Measurements from ENCODE around the gene MRAS. TPM values are rescaled to one million over a fixed set of nuclear protein-coding genes. Genes with fewer than 3 reads are reported as not detected.

Gene MRAS
- total and polyA plus RNA-seq, 2 of the 13 experiments (the other 11 are each of a cell fraction or from before 2014, with no cell fraction given) = 8.8 to 36.2 TPM

DNA sequence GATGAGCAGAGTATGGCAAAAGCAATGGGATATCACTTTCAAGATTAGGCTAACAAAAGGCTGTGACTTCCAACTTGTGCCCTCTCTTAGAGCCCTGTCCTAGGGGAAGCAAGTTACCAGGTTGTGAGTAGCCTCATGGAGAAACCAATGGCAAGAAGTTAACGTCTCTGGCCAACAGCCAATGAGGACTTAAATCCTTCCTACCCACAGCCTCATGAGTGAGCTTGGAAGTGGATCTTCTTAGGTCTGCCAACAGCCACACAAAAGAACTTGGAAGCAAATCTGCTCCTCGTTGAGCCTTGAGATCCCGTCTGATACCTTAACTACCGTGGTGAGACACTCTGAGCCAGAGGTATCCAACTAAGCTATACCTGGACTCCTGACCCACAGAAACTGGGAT is 24.4 kb upstream of the MRAS start (continued):
- TF ChIP-seq, protein P1, sequence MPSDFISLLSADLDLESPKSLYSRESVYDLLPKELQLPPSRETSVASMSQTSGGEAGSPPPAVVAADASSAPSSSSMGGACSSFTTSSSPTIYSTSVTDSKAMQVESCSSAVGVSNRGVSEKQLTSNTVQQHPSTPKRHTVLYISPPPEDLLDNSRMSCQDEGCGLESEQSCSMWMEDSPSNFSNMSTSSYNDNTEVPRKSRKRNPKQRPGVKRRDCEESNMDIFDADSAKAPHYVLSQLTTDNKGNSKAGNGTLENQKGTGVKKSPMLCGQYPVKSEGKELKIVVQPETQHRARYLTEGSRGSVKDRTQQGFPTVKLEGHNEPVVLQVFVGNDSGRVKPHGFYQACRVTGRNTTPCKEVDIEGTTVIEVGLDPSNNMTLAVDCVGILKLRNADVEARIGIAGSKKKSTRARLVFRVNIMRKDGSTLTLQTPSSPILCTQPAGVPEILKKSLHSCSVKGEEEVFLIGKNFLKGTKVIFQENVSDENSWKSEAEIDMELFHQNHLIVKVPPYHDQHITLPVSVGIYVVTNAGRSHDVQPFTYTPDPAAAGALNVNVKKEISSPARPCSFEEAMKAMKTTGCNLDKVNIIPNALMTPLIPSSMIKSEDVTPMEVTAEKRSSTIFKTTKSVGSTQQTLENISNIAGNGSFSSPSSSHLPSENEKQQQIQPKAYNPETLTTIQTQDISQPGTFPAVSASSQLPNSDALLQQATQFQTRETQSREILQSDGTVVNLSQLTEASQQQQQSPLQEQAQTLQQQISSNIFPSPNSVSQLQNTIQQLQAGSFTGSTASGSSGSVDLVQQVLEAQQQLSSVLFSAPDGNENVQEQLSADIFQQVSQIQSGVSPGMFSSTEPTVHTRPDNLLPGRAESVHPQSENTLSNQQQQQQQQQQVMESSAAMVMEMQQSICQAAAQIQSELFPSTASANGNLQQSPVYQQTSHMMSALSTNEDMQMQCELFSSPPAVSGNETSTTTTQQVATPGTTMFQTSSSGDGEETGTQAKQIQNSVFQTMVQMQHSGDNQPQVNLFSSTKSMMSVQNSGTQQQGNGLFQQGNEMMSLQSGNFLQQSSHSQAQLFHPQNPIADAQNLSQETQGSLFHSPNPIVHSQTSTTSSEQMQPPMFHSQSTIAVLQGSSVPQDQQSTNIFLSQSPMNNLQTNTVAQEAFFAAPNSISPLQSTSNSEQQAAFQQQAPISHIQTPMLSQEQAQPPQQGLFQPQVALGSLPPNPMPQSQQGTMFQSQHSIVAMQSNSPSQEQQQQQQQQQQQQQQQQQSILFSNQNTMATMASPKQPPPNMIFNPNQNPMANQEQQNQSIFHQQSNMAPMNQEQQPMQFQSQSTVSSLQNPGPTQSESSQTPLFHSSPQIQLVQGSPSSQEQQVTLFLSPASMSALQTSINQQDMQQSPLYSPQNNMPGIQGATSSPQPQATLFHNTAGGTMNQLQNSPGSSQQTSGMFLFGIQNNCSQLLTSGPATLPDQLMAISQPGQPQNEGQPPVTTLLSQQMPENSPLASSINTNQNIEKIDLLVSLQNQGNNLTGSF (CRISPR knock-in tag; IDR thresholded peaks at IDR 0.05) = no peak

DNA sequence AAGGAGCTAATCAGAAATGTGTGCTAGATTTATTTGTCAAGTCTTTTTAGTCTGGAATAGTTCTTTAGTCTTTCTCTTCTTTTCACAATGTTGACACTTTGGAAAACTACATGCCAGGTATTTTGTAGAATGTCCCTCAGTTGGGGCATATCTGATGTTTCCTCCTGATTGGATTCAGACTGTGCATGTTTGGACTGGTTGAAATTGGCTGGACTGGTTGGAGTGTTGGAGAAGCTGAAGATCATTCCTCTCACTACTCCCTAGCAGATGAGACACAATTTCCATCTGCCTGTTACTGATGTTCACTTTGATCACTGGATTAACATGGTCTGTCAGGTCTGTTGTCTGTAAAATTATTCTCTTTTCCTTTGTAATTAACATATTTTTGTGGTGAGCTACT is 22.4 kb upstream of the MRAS start:
- H2AFZ ChIP-seq (ENCODE audit: low read length) = no peak overlapping the region
- no peak overlapping the region for H3K27ac ChIP-seq (ENCODE audit: extremely low read length, insufficient read depth, low read length)
- DNase-seq (ENCODE audit: low spot score) (no peak), FAIRE-seq (no peak), ATAC-seq (no peak)
- no peaks in the 10 kb centered on the region for H4K20me1 ChIP-seq (ENCODE audit: insufficient read depth, low read length)
- H3K9ac ChIP-seq (ENCODE audit: insufficient read depth, low read depth, low read length) = no peak overlapping the region
- BruUV-seq (replicated peaks) = no TSS peak
- H3K4me2 ChIP-seq (ENCODE audit: low read depth, low read length) = no peak overlapping the region
- CTCF ChIA-PET (ENCODE audit: low intra/inter-chr PET ratio, low total read pairs) = no interaction called here
- H3K27me3 ChIP-seq (ENCODE audit: control insufficient read depth in 1 of 2, insufficient read depth in 2 of 2, low read length in 2 of 2) = peaks cover 1 to 12% of the 10 kb centered on the region in 2 experiments; a peak in 1 of 5 replicates
- no peaks in the 10 kb centered on the region for H3K9me3 ChIP-seq (ENCODE audit: low read length)
- no peak overlapping the region for H3K4me3 ChIP-seq (replicated peaks in 1 of 3; ENCODE audit: insufficient read depth in 1 of 3, low read depth in 2 of 3, low read length in 3 of 3)
- no peaks in the 10 kb centered on the region for H3K79me2 ChIP-seq (ENCODE audit: insufficient read depth, low read length)
- H3K36me3 ChIP-seq (replicated peaks in 1 of 2; ENCODE audit: control insufficient read depth in 1 of 2, insufficient read depth in 2 of 2, low read length in 2 of 2) = no peaks in the 10 kb centered on the region
- H3K4me1 ChIP-seq (ENCODE audit: insufficient read depth, low read length) = peaks cover 14% of the 10 kb centered on the region
- POLR2A ChIA-PET = no interaction called here
- in situ Hi-C loops (cut with HindIII; ENCODE audit: extremely low pct_ligation_motif_present, low pct_unique_long_range_greater_than_20kb) = loop anchor here (10.0 kb wide), 1 partner anchor 141 kb away; the partner anchor contains the start of gene ARMC8
- intact Hi-C loops (cut with micrococcal nuclease; ENCODE audit: unreplicated experiment) = loop anchor here (5.0 kb wide), 1 partner anchor 59 kb away; no protein-coding TSS in a partner anchor
- TF ChIP-seq, protein P2, sequence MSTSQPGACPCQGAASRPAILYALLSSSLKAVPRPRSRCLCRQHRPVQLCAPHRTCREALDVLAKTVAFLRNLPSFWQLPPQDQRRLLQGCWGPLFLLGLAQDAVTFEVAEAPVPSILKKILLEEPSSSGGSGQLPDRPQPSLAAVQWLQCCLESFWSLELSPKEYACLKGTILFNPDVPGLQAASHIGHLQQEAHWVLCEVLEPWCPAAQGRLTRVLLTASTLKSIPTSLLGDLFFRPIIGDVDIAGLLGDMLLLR (CRISPR knock-in tag; IDR thresholded peaks at IDR 0.05) = no peak
- TF ChIP-seq SMC3 (IDR thresholded peaks at IDR 0.05; ENCODE audit: low read length) = no peak
- no peak for TF ChIP-seq ZNF790 (CRISPR knock-in tag; IDR thresholded peaks at IDR 0.05; ENCODE audit: borderline replicate concordance)
- TF ChIP-seq SIX4 (CRISPR knock-in tag; IDR thresholded peaks at IDR 0.05) = no peak
- TF ChIP-seq GLI4 (CRISPR knock-in tag; IDR thresholded peaks at IDR 0.05; ENCODE audit: borderline replicate concordance) = no peak
- no peak for TF ChIP-seq KLF16 (CRISPR knock-in tag; IDR thresholded peaks at IDR 0.05)
- no peak for TF ChIP-seq ZNF350 (CRISPR knock-in tag; IDR thresholded peaks at IDR 0.05; ENCODE audit: borderline replicate concordance, low read depth)
- TF ChIP-seq MXI1 (IDR thresholded peaks at IDR 0.05; ENCODE audit: borderline replicate concordance, low read depth, low read length) = no peak
- TF ChIP-seq ZNF709 (CRISPR knock-in tag; IDR thresholded peaks at IDR 0.05) = no peak
- no peak for TF ChIP-seq ZNF460 (CRISPR knock-in tag; IDR thresholded peaks at IDR 0.05; ENCODE audit: borderline replicate concordance)
- TF ChIP-seq ZNF264 (CRISPR knock-in tag; IDR thresholded peaks at IDR 0.05) = no peak
- TF ChIP-seq ZFAT (CRISPR knock-in tag; conservative IDR thresholded peaks at IDR 0.05) = no peak
- TF ChIP-seq HIC2 (CRISPR knock-in tag; IDR thresholded peaks at IDR 0.05; ENCODE audit: low read depth) = no peak
- TF ChIP-seq ZBTB42 (CRISPR knock-in tag; IDR thresholded peaks at IDR 0.05) = no peak
- no peak for TF ChIP-seq ZNF329 (CRISPR knock-in tag; IDR thresholded peaks at IDR 0.05; ENCODE audit: low read depth)
- no peak for TF ChIP-seq ZNF367 (CRISPR knock-in tag; IDR thresholded peaks at IDR 0.05; ENCODE audit: borderline replicate concordance)
